ENCODE measurements around the gene INPP5A.

The INPP5A gene

DNA sequence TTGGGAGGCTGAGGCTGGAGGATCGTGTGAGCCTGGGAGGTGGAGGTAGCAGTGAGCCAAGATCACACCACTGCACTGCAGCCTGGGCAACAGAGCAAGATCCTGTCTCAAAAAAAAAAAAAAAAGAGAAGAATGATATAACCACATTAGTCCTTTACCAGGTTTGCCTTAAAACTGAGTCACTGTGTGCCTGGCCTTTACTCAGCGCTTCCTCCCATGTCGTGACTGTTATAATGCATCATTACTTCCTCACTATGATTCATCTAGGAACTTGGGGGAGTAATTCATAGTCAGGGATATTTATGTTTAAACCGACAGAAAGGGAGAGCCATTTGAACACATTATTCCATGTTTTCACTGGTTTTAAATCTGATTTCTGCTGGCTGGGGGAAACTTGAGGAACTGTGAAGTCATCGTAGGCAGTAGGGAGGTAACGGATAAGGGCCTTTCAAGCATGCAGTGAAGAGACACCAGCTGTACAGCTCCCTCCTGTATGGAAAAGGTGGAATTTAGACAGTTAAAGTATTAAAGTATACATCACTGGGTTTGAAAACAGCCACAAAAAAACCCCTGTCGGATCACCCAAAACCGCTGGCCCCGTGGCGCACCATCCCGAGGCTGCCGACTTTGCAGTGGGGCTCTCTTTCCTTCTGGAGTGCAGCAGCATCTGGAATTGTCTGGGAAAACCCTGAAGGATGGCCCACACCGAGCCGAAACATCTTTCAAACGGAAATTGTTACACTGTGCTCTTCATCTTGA lies 128.5 kb downstream of the INPP5A start:
- peak; percentile 45 for DNase-seq (ENCODE audit: extremely low read depth, low read depth)
- TF ChIP-seq, protein P1, sequence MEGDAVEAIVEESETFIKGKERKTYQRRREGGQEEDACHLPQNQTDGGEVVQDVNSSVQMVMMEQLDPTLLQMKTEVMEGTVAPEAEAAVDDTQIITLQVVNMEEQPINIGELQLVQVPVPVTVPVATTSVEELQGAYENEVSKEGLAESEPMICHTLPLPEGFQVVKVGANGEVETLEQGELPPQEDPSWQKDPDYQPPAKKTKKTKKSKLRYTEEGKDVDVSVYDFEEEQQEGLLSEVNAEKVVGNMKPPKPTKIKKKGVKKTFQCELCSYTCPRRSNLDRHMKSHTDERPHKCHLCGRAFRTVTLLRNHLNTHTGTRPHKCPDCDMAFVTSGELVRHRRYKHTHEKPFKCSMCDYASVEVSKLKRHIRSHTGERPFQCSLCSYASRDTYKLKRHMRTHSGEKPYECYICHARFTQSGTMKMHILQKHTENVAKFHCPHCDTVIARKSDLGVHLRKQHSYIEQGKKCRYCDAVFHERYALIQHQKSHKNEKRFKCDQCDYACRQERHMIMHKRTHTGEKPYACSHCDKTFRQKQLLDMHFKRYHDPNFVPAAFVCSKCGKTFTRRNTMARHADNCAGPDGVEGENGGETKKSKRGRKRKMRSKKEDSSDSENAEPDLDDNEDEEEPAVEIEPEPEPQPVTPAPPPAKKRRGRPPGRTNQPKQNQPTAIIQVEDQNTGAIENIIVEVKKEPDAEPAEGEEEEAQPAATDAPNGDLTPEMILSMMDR (IDR thresholded peaks at IDR 0.05; ENCODE audit: low read depth, low read length), result no peak

DNA sequence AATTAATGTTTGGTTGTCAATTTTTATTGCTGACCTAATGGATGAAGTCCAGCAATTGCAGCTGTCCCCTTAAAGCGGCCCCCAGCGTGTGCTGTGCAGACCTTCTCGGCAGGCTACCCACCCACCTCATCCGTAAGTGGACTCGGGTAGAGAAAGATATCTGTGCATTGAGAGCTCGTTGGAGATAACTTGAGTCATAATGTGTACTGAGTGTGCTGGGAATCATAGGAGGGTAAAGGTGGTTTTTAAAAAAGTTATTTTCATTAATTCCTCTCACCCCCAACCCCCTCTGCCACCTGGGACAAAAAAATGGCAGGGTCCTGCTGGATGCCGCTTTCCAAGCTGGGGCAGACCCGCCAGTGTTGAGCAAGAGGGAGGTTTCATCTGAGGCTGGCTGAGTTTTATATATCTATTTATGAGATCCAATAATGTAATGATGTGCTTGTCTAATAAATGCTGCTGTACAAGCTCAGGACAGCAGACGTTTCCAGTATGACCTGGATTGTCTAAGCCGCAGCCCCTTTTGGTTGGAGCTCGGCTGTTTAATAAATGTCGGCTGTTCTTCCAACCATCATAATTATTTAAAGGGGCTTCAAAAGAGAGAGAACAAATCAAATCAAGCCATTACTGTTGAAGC lies 129.2 kb downstream of the INPP5A start:
- TF ChIP-seq, protein P1 (IDR thresholded peaks at IDR 0.05; ENCODE audit: low read depth, low read length), result no peak
- DNase-seq (ENCODE audit: extremely low read depth, low read depth), result no peak

DNA sequence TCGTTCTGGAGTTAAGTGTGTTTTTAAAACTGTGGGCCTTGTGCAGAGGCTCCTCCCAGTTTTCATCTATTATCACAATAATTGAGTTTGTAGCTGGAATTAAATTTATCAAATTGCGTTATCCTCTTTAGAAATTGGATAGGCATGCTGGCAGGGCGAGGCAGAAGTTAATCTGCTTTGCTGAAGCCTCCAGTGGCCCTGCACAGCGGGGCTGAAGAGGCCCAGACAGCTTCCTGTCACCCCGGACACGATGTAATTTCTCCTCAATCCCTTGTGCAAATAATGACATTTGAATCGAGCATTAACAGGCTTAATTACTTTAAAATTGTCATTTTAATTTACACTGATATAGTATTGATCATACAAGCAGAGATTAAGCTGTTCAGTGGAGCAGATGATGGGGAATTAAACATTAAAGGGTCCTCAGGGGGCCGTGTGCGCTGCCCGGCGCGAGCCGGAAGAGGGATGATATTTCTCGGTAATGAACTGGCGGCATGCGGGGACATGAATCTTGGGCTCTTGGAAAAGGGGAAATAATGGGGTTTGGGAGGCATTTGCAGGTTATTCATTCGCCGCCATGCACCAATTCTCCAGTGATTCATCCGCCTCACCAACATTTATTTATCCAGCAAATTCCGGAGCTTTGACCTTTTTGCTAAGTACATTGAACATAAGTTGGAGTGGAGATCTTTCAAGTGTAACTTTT lies 129.9 kb downstream of the INPP5A start:
- TF ChIP-seq, protein P1 (IDR thresholded peaks at IDR 0.05; ENCODE audit: low read depth, low read length), result no peak
- no peak for DNase-seq (ENCODE audit: extremely low read depth, low read depth)

DNA sequence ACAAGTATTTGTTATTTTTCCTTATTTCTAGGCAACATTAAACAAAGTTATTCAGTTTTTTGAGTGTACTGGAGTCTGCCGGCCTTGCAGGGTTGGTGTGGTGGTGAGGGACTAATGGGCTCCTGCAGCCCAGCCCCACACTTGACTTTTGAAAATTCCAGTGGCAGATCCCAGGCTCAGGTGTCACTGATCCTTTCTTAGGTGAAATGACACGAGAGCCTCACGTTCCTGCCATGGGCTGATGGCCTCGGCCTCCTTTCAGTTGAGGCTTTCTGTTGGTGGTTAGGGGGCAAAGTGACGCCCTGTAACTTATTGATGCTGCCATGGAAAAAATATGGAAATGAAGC lies 130.4 kb downstream of the INPP5A start:
- TF ChIP-seq, protein P1 (IDR thresholded peaks at IDR 0.05; ENCODE audit: low read depth, low read length), result no peak
- DNase-seq (ENCODE audit: extremely low read depth, low read depth), result no peak

DNA sequence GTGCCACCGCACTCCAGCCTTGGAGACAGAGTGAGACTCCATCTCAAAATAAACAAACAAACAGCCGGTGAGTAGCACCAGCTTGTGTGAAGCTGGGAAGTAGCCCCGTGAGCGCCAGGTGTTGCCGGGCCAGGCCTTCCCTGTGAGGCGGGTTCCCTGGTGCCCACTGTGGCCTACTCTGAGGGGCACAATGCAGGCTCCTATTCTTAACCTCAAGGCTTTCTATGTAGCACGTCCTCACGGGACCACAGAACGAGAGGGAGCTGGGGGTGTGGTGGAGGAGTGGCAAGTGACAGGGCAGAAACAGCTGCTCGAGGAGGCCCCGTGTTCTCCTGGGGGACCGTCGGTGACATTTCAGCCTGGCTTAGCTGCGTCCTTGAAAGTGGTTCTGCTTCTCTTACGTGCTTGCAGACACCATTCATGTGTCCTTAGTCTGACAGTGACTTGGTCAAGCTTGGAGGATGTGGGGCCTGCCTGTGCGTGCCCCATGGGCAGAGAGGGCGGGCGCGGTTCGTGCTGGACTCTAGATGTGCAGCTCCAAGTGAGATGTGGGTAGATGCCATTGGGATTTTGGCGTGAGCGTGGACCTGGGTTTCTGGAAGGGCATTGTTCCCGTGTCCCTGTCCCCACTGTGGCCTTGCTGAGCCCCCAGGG lies 131.7 kb downstream of the INPP5A start:
- DNase-seq (ENCODE audit: extremely low read depth, low read depth), result no peak
- TF ChIP-seq, protein P1 (IDR thresholded peaks at IDR 0.05; ENCODE audit: low read depth, low read length), result no peak

DNA sequence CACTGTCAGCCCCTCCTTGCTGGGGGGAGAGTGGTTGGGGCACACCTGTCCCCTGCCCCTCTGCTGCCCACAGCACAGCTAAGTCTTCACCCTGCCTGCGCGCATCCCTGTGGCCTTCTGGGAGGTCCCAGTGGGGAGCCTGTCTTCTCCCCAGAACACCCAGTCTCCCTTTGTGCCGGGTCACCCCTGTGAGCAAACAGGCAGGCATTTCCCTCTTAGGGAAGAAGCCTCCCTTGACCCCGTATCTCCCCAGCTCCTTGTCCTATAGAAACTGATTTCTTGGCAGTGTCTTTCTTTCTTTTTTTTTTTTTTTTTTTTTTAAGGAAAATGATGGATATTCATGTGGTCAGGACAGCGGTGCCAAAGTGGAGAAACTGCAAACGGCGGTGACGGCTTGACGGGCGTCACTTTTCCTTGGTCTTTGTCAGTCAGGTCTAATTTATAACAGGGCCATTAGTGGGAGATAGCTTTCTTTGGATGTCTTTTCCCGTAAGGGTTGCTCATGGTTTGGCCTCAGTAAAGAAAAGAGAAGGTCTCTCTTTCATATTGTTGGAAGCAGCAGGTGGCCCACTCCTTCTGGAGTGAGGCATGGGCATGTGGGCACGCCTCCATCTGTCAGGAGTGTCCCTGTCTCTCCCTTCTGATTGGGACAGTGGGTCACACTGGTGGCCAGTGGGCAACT lies 133.1 kb downstream of the INPP5A start:
- DNase-seq (ENCODE audit: extremely low read depth, low read depth), result no peak
- TF ChIP-seq, protein P1 (IDR thresholded peaks at IDR 0.05; ENCODE audit: low read depth, low read length), result no peak

Measured in AG09319 (cell line).